H54 (cell line): ENCODE measurements around the gene POLR3K.

Source experiments
- DNase-seq: peaks from one replicate; pipeline ENCODE4 v3.0.0; 2011; ENCODE audit warnings: low spot score, mixed read lengths; ENCODE audit not compliant: insufficient read length
- FAIRE-seq: peaks from 3 replicates; lab custom pipeline; 2011; peaks lifted over from hg19 to GRCh38; lab: Jason Lieb, UNC
- POLR2A ChIP-seq: IDR thresholded peaks from 2 replicates; pipeline ENCODE4 v1.6.1; 2011; ENCODE audit warnings: low read depth, mild to moderate bottlenecking, low read length

The POLR3K gene

DNA sequence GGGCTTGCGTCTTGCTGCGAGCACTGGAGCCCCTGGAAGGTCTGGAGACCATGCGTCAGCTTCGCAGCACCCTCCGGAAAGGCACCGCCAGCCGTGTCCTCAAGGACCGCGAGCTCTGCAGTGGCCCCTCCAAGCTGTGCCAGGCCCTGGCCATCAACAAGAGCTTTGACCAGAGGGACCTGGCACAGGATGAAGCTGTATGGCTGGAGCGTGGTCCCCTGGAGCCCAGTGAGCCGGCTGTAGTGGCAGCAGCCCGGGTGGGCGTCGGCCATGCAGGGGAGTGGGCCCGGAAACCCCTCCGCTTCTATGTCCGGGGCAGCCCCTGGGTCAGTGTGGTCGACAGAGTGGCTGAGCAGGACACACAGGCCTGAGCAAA, 32.0 kb upstream of the POLR3K start:
- TF ChIP-seq POLR2A = no peak
- FAIRE-seq (no peak), DNase-seq (no peak)

DNA sequence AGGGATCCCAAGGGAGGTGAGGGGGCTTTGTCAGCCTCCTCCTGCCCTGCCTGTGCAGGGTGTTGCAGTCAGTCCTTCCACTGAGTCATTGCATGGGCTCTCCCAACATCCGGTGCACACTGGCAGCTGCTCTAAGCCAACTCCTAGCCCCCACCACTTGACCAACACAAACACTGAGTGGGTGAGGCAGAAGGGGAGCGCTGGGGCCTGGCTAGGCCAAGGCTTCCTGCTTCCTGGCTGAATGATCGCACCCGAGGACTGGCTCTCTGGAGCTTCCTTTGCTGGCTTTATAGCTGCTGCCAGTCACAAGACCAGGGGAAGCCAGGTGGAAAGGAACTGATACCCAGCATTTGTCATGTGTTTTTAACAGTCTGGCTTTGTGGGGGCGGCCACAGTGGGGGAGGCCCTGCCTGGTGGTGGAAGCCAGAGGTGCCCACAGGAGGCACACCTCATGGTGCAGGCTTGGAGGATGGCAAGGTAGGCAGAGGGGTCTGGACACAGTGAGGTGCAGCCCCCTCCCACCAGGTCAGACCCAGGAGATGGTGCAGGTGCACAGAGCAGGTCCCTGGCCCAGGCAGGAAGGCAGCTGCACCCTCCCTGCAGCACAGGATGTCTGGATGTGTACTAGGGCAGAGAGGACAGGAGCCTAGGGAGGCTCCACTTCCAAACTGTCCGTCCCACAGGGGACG, 31.5 kb upstream of the POLR3K start:
- TF ChIP-seq POLR2A = no peak
- FAIRE-seq (peak; percentile 87), DNase-seq (peak; percentile 98)

DNA sequence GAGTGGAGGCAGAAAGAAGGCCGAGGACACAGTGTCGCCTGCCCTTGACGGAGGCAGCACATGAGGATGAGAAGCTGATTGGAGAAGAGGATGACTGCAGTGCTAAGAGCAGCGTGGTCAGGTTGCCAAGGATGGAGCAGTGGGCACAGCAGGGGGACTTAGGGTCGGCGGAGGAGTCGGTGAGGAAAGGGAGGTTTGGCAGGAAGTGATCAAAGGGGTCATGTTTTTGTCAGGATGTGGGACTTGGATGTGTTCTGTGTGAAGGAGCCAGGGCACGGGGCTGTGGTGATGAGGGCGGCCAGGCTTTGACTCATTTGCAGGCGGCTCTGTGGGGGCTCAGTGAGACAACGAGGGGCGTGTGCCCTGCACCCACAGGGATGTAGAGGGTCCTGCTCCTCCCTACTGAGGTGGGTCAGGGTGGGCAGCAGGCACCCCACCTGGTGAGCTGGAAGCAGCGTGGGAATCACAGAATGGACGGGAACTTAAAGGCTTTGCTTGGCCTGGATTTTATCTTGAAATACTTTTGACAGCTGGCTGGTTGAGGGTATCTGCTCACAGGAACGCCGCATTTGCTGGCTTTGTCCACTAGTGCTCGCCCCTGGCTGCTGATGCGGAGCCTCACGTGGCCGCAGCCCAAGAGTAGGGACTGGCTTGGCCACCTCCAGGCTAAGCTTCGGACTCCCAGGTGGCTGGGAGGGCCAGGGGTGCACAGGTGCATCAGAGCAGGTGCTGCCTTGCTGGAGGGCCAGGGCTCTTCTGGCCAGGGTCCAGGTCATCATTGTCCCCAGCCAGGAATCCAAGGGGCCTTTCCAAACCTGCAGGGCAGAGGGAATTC, 30.6 kb upstream of the POLR3K start:
- DNase-seq (no peak), FAIRE-seq (no peak)
- no peak for TF ChIP-seq POLR2A

DNA sequence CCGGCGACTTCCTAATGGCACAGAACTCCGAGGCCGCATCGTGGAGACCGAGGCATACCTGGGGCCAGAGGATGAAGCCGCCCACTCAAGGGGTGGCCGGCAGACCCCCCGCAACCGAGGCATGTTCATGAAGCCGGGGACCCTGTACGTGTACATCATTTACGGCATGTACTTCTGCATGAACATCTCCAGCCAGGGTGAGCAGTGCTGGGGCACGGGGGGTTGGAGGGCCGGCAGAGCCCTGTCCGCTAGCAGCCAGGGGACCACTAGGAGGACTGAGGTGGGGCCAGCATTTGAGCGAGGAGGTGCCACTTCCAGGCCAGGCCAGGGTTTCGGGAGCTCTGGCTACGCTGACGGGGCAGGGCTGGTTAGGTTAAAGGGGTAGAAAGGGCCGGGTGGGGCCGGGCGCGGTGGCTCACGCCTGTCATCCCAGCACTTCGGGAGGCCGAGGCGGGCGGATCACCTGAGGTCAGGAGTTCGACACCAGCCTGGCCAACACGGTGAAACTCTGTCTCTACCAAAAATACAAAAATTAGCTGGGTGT, 29.7 kb upstream of the POLR3K start:
- no peak for FAIRE-seq
- no peak for TF ChIP-seq POLR2A
- DNase-seq = no peak

DNA sequence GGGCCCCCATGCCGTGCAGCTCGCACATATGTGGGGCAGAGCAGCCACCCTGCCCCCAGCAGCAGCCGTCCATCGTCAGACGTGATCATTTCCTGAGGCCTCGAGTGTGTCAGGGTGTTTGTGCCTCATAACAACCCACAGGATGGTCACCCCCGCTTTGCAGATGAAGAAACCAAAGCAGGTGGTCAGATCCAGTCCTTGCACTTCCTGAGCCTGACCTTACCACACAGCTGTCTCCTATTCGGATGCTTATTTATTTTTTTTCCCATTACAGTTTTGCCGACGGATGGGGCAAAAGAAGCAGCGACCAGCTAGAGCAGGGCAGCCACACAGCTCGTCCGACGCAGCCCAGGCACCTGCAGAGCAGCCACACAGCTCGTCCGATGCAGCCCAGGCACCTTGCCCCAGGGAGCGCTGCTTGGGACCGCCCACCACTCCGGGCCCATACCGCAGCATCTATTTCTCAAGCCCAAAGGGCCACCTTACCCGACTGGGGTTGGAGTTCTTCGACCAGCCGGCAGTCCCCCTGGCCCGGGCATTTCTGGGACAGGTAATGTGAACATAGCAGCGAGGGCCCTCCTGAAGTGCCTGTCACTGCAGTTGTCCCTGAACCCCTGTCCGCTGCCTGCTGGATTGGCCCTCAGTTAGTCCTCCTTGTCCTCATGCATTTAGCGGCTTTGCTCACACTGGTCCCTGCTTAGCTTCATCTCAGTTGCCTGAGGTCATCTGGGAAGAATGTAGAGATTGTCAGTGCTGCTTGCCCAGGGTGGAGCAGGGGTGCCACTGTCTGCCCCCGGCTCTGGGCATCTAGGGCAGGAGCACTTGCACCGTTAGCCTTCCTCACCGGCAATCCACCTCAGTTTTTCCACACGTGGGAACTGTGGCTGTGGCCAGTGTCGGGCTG, 26.0 kb upstream of the POLR3K start:
- TF ChIP-seq POLR2A = 0 out of 2 replicates have a peak, but pooled peaks have one; percentile 0
- FAIRE-seq = no peak
- no peak for DNase-seq

DNA sequence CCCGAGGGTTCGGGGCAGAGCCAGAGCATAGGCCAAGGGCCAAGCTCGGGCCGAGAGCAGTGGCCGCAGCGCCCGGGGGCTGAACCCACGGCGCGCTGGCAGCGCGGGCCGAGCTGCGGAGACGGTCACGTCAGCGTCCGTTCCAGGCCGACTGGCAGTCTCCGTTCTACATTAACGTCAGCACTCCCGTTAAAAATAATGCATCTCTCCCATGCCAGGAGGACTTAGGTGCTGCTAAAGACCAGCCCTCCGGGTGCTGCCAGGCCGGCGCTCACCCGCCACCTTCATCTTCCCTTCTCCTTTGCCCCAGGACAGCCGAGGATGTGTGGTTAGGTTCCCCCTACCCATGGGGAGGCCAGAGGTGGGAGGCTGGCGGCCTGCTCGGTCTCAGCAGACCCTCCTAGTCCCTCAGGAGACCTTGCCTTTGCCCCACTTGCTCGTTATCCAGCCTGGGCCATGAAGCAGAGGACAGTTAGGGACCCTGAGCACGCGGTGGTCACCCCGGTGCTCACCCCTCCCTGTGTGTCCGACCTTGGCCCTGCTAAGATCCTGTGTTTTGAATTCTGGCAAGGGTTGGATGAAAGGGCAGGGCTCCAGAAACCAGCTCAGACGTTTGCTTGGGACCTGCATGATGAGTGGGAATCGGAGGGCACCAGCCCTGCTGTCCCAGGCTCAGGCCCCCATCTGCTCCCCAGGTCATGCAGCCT, 25.2 kb upstream of the POLR3K start:
- TF ChIP-seq POLR2A = 0 out of 2 replicates have a peak, but pooled peaks have one; percentile 2
- DNase-seq = peak; percentile 72
- no peak for FAIRE-seq

DNA sequence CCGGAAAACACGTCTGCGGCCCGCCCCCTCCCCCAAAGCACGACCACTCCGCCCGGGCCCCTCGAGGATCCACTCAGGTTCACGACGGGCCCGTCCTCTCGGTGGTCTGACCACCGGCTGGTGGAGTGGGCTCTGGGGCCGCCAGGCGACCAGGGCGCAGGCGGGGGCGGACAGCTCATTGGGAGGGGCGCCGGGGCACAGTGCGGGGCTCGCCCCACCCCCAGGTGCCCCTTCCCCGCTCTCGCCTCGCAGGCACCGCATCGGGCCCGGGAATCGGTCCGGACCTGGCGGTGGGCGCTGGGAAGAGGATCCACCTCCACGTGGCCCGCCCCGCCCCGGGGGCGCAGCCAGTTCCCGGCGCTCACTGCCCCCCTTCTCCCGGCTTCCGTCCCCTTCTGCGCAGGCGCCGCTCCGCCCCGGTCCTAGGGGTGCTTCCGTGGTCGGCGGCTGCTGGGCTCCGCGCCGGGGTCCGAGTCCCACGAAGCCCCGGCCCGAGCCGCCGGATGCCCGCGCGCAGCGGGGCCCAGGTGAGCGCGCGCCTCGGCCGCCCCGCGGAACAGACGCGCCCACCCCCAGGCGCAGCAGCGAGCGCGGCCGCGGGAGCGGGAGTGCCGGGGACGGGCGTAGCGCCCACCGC, 24.5 kb upstream of the POLR3K start, which contains the start of gene MPG:
Gene MPG, plus strand, starts transcription at position 419 of the 637 bp plus-strand sequence. Its CDS starts 85 bp downstream, at position 504.
- FAIRE-seq (no peak), DNase-seq (peak; percentile 92)
- TF ChIP-seq POLR2A = peak; percentile 83

DNA sequence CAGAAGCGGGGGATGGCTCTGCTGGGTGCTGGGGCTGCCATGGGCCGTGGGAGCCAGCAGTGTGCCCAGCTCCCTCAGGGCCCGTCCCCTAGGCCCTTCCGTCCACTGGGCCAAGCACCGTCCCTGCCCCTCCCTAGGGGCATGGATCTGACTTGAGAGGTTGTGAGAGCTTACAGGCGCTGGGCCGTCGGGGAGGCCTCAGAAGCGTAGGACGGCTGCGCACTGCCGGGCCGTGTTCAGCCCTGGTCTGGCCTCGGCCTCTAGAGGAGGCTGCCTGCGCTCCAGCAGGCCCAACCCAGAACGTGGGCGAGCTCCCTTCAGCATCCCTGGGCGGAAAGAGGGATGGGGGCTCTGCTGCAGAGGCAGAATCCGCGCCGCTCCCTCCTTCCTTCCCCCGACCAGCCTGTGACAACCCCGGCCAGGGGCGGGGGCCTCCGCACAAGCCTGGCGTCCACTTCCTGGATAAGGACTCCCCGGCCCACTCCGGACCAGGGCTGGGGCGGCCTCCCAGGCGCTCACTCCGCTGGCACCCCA, 23.9 kb upstream of the POLR3K start:
- no peak for DNase-seq
- FAIRE-seq = no peak
- TF ChIP-seq POLR2A = no peak

DNA sequence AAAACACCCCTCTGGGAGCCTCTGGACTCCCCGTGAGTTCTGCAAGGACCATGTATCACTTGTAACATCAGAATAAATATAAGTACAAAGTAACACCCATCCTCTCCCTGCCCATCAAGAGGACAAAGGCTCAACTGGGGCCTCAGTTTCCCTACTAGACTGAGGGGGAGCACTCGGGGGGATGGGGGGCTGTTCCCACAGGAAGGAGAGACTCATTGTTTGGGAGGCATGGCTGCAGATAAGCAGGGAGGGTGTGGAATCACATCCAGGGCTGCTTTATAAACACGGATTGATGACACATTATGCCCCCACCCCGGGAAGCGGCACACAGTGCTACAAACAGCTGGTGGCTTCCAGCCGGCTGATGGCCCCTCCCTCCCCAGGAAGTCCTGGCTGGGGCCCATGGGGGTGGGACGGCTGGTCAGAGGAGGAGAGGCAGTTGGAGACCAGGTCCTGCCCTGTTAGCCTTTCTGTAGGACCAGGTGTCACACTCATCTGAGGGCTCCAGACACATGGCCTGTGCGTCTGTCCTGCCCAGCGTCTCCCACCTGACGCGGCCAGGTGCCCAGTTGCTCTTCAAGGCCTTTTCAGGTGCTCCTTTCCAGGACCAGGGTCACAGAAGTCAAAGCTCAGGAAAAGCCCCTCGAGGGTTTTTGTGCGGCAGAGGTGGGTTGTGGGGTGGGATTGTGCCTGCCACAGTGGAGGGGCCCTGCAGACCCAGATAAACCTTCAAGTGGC, 23.3 kb upstream of the POLR3K start:
- FAIRE-seq = peak; percentile 45
- no peak for TF ChIP-seq POLR2A
- DNase-seq = peak; percentile 96

DNA sequence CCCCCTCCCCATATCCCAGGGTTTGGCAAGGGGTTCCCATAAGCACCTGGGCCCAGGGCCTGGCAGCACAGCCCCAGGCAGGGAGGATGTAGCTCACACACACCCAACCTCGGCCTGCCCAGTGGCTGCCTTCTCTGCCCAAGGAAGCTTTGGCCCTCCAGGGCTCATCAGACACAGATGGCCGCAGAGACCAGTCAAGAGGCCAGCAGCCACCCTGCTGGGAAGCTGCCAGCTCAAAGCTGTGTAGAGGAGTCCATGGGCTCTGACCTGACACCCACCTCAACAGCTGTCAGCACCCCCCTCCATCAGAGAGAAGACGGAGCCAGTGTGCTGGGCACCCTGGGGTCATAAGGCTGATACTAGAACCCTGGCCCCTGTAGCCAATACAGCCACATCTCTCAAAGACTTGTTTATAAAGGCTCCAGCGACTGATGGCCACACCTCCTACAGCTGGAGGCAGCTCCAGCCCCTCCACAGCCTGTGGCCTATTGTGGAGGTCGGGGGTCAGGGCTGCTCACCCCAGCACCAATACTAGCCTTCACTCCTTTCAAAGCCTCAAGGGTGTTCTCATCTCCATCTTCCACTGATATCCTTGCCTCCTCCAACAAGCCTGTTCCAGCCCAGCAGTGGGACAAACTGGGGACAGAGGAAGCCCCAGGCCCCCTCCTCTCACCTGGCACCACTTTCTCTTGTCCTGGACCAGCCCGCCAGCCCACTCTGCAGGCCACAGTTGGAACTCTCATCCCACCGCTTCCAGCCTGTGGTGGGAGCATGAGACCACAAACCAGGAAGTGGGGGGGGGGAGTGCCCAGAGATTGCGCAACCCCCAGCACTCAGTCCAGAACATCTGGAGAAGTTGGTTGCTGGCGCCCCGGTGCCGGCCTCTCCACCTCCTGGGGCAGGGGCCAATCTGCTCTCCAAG, 22.4 kb upstream of the POLR3K start:
- TF ChIP-seq POLR2A = no peak
- FAIRE-seq (no peak), DNase-seq (peak; percentile 51)
